Glomerular endothelial cell (primary cell): ENCODE data around the gene CPHXL2. TPM values are rescaled to one million over a fixed set of nuclear protein-coding genes. Genes with fewer than 3 reads are reported as not detected.
A peak's percentile ranks its signal among the peaks of the same experiment; 100 is the strongest.

Source experiments
- DNase-seq: peaks from one replicate; pipeline ENCODE4 v3.0.0-alpha.2; 2011; ENCODE audit warnings: low read depth, low spot score; ENCODE audit errors: extremely low read depth
- total RNA-seq: library from RNA; depleted of rRNA; stranded (reverse); fragments of >200 nt; gene quantifications from 2 replicates; pipeline ENCODE4 v1.2.3, GENCODE V29; 2015

Gene CPHXL2
- total RNA-seq, result not detected in 2 replicates

DNA sequence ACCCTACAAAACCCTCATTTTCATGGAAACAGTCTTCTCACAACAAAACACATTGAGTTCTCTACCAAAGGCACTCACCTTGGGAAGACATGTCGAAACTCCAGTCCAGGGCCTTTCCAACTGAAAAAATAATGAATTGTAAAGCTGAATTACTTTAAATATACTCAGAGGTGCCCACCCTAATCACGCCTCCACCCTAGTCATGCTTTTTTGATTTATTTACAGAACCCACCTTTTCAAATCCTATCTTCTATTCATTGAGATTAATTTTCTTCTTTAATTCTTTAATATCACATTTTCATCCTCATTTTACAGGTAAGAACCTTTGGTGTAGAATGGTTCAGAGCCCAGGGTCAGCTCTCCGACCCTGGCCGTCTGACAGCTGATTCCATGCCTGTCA is at the start of gene CPHXL2:
Gene CPHXL2, minus strand, starts transcription at position 101 of the 400 bp plus-strand sequence. Its CDS starts 10 bp downstream, at position 91.
- no peak for DNase-seq

DNA sequence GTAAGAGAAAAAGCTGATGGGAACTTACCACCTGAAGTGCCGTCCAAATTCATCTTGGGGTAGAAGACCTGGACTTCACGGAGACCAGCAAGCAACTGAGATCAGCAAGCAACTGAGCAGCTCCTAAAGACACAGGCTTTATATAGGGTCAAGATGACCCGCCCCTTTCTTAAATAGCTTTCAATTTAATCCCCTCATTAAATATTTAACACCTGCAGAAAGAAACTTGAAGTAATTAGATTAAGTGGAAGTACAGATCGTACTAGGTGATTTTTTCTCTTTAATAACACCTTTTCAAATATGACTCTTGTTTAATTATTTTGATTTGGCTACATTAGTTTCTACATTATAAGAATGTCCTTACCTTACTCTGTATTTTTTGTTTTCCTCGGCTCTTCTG is 49.6 kb upstream of the CPHXL2 start, which contains the start of gene CPHXL:
Gene CPHXL, minus strand, starts transcription at position 101 of the 400 bp plus-strand sequence. Its CDS starts 48 bp downstream, at position 53.
- no peak for DNase-seq

DNA sequence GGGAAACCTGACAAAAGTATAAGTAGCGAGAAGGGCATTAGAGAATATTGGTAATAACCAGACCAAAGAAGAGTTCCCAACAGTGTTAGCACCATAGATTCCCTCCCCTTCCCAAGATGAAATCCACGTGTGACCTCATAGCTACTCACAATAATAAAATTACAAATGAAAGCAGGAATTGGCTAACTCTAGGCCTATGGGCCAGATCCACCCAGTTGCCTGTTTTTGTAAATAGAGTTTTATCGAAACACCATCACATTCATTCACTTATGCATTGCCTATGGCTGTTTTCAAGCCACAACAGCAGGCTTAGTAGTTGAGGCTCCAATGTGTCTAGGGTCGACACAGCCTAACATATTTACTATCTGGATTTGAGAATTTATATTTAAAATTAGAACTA is 41.6 kb upstream of the CPHXL2 start:
- DNase-seq, result no peak

DNA sequence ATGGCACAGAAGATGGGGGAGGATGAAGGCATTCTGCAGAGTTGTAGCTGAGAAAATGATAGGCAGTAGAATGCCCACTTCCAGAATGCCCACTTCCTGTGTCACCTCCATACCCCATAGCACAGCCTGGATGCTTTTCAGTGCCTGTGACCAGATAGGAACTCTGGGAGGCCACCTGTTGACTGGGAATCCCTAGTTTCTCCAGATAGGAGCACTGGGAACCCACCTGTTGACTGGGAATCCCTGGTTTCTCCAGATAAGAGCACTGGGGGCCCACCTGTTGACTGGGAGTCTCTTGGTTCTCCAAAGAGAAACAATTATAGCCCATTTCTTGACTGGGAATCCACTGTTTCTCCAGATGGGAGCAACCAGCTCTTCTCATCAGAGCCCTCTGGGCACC is 37.9 kb upstream of the CPHXL2 start:
- no peak for DNase-seq

DNA sequence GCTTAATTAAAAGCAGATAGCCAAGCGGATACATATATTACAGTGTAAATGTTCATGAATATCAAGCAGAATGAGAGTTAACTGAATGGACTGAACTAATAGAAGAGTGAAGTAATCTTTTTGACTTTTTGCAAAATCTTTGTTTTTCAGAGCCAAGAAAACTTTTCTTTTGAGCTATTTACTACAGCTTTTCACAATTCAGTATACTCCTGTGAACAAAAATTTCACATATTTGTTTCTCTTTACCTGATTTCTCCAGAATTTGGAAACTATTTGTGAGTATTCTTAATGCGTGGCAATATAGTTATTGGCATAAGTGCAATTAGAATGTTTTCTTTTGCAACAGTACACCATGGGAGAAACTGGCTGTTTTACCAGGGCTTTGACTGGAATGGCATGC is 33.5 kb upstream of the CPHXL2 start:
- DNase-seq, result no peak

DNA sequence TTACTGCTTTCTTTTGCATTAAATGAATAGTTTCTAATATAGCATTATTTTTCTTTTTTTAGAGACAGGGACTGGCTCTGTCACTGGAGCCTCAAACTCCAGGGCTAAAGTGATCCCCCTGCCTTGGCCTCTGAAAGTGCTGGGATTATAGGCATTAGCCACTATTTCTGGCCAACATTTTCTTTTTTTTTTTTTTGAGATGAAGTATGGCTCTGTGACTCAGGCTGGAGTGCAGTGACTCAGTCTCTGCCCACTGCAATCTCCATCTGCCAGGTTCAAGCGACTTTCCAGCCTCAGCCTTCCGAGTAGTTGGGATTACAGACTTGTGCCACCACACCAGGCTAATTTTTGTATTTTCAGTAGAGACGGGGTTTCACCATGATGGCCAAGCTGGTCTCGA is 26.5 kb upstream of the CPHXL2 start:
- DNase-seq, result no peak

DNA sequence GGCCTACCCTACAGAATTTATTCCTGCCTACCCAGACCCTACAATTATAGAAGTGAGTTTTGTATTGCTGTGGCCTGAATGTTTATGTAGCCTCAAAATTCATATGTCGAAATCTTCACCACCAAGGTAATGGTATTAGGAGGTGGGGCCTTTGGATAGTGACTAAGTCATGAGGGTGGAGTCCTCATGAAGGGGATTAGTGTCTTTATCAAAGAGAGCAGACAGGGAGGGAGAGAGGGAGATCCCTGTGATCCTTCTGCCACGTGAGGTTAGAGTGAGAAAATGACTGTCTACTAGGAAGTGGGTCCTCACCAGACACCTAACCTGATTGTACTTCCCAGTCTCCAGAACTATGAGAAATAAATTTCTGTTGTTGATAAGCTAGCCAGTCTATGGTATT is 25.4 kb upstream of the CPHXL2 start:
- DNase-seq, result no peak

DNA sequence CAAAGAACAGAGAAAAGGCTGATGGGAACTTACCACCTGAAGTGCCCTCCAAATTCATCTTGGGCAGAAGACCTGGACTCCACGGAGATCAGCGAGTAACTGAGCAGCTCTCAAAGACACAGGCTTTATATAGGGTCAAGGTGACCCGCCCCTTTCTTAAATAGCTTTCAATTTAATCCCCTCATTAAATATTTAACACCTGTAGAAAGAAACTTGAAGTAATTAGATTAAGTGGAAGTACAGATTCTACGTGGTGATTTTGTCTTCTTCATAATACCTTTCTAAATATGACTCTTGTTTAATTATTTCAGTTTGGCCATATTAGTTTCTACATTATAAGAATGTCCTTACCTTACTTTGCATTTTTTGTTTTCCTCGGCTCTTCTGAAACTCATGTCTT is 24.6 kb upstream of the CPHXL2 start, which contains the start of gene DUXB:
Gene DUXB, minus strand, starts transcription at position 101 of the 400 bp plus-strand sequence. Its CDS starts 43 bp downstream, at position 58.
- DNase-seq, result no peak

DNA sequence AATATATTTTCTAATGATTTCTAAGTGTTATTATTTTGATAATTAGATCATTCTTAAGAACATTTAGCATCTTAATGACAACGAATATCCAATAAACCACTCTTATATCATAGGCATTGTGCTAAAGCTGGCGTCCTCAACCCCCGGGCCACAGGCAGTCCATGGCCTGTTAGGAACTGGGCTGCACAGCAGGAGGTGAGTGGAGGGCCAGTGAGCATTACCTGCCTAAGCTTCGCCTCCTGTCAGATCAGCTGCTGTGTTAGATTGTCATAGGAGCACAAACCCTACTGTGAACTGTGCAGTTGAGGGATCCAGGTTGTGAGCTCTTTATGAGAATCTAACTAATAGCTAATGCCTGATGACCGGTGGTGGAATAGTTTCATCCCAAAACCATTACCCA is 20.8 kb upstream of the CPHXL2 start:
- no peak for DNase-seq

DNA sequence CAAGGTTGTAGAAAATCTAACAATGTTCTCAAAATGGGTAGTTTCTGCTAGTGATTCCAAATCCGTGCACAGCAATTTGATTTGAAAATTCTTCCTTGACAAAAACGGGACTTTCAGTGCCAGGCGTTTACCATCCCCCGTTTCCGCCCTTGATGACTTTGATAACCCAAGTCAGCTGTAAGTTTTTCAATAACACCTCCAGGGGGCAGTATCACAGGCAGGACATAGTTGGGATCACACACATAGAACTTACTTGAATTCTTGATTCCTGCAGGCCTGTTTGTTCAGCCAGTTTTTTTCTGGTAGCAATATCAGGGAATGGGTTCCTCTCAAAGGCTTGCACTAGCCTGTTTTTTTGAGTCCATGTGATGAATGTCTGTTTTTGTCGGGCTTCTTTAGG is 18.9 kb upstream of the CPHXL2 start:
- DNase-seq, result no peak

DNA sequence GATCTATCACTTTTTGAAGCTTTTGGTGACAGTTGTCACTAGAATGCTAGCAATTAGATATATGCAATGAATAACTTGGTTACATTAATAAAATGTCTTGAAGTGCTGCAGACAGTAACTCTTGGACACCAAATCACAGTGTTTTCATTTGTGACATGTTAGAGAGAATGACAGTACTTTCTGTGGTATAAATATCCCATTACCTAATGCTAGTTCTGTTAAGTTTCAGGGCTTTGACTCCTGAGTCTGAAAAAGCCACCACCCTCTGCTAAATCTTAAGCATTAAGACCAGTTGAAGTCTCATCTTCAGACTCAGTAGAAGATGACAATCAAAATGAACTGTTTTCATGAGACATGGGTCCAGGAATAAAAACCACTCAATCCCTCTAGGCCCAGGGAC is 10.6 kb upstream of the CPHXL2 start:
- DNase-seq, result no peak

DNA sequence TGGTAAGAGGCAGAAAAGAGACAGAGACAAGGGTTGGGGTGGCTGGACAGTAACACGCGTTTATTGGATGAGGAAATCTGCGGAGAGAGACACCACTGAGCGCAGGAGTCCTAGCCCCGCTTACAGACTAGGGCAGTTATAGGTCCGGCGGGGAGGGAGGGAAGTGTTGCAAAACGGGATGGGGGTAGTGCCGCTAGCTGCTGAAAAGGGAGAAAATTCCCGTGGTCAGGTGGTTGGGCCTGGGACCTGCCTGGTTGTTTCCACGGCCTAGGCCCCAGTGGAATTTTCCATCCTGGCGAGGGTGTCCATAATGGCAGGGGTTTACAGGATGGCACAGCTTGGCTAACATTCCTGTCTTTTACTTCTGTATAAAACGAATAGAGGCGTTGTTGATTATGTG is 5.5 kb upstream of the CPHXL2 start:
- no peak for DNase-seq

DNA sequence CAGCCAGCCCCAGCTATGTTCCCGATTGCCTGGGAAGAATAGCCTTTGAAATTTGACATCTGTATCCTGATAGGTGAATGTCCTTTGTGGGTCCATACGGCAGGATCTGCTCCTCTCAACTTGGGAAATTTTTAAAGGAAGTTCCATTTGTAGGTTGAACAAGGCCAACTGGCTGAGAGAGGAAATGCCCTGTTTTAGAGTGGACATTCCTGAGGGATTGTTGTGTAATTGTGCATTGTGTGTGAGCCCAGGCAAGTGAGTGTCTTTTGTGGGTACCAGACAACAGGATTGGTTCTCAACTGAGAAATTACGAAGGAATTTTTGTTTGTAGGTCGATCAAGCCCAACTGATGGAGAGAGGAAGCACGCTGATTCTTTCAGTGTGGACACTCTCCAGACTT is 2.6 kb upstream of the CPHXL2 start:
- peak; percentile 23 for DNase-seq

DNA sequence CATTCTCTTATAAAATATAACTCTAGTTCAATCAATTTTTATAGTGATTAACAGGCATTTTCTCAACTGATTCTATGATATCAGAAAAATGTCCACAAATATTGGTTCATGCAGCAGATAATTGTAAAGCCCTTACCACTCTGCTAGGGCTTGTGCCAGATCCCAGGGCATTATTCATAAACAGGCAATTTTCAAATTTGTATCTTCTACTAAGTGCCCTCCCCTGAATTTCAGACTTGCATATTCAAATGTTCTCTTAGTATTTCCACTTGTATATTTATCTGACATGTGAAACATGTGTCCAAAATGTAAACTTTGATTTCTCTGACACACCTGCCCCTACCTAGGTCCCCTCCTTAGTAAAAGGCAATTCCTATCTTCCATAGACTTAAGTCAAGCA is 9.3 kb downstream of the CPHXL2 start:
- no peak for DNase-seq

DNA sequence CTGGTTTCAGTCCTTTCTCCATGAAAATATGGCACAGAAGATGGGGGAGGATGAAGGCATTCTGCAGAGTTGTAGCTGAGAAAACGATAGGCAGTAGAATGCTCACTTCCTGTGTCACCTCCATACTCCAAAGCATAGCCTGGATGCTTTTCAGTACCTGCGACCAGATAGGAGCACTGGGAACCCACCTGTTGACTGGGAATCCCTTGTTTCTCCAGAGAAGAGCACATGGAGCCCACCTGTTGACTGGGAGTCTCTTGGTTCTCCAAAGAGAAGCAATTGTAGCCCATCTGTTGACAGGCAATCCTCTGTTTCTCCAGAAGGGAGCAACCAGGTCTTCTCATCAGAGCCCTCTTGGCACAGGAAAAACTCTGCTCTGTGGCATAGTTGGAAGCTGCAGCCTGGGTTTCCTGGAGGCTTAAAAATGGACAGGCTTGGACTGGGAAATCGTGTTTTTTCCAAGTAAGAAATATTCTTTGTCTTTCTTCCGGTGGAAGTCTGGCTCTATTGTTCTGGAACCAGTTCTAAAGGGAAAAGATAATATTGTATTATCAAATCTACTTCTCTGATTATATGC is 16.0 kb downstream of the CPHXL2 start:
- no peak for DNase-seq

DNA sequence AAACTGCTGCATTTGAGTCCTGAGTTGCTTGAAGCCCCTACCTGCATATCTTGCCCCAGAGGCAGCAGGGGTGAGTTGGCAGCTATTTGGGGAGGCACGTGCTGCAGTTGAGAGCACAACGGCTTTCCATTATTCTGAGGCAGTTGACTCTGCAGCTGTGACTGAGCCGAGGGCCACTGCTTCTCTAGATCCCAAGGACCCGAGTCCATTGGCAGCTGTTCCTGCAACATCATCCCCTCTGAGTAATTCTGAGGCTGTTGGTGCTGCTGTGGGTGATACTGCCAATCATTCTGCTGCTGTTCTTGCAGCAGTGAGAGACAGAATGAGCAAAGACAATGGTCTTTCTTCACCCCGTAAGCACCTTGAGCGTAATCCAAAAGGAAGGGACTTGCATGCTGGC is 16.5 kb downstream of the CPHXL2 start:
- no peak for DNase-seq

DNA sequence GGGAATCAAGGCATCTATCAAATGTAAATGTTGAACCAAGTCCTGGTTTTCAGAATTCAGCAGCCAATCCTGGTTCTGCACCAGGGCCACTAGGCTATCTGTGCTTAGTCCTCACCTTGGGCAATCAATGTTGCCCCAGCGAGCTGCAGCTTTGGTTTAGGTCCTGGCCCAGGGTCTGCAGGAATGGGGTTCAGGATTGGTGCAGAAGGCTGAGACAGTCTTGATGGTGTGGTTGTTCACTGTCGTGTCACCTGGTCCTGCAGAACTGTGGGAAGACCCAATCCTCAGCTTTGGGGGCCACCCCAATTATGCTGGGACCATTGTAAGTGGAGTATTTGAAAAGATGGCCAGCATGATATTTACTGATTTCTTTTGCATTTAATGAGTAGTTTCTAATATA is 18.6 kb downstream of the CPHXL2 start:
- DNase-seq, result no peak

DNA sequence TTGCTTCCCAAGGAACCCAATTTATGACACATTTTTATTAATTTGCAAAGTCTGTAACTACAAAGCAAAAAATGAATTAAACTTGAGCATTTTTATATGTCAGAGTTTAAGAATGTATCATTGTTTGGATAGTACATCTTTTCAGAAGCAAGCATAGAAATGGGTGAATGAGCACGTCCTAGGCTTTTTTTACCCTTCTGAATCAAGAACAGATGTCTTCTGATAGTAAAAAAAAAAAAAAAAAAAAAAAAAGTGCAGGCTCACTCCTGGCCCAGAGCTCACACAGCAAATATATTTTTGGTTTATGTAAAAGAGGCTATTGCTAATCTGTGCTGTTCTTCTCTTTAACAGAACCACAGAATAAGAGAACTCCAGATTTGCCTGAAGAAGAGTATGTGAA is 22.9 kb downstream of the CPHXL2 start:
- no peak for DNase-seq

DNA sequence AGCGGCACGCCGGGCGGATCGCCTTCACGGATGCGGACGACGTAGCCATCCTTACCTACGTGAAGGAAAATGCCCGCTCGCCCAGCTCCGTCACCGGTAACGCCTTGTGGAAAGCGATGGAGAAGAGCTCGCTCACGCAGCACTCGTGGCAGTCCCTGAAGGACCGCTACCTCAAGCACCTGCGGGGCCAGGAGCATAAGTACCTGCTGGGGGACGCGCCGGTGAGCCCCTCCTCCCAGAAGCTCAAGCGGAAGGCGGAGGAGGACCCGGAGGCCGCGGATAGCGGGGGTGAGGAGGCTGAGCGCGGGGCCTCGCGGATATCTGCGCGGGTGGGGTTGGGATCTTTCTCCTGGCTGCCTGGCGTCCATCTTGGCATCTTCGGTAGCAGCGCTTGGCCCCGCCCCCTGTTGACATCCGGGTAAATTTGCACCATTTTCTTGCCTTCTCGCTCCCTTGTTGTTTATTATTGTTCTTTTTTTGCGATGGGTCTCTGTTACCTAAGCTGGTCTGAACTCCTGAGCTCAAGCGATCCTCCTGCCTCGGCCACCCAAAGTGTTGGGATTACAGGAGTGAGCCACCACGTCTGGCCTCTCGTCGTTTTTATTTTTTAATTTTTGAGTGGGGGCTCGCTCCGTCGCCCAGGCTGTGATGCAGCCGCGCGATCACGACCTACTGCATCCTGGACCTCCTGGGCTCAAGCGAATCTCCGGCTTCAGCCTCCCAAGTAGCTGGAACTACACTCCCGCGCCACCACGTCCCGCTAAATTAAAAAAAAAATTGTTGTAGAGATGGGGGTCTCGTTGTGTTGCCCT is 28.3 kb downstream of the CPHXL2 start:
- no peak for DNase-seq

DNA sequence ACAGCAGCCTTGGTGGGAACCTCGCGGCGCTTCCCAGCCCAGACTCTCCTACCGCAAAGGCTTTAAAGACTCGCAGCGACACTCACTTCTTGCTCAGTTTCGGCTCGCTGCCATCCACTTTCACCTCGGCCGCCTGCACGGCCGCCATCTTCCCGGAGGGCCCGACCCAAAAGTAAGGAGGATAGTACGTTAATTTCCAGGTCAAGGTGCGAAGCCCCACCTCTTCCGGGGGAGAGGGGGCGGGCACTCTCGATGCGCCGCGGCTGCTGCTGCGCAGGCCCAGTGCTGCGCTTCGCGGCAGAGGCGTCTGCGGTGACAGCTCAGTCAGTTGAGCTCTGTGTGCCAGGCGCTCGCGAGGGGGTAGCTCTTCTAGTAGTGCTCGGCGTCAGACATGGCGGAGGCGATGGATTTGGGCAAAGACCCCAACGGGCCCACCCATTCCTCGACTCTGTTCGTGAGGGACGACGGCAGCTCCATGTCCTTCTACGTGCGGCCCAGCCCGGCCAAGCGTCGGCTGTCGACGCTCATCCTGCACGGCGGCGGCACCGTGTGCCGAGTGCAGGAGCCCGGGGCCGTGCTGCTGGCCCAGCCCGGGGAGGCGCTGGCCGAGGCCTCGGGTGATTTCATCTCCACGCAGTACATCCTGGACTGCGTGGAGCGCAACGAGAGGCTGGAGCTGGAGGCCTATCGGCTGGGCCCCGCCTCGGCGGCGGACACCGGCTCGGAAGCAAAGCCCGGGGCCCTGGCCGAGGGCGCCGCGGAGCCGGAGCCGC is 29.1 kb downstream of the CPHXL2 start, which contains the start of the genes KARS1 and TERF2IP:
Gene KARS1, minus strand, starts transcription at position 174 of the 773 bp plus-strand sequence. Its CDS starts 26 bp downstream, at position 148.
Gene TERF2IP, plus strand, starts transcription at position 282 of the 773 bp plus-strand sequence. Its CDS starts 110 bp downstream, at position 392.
- DNase-seq, result no peak

DNA sequence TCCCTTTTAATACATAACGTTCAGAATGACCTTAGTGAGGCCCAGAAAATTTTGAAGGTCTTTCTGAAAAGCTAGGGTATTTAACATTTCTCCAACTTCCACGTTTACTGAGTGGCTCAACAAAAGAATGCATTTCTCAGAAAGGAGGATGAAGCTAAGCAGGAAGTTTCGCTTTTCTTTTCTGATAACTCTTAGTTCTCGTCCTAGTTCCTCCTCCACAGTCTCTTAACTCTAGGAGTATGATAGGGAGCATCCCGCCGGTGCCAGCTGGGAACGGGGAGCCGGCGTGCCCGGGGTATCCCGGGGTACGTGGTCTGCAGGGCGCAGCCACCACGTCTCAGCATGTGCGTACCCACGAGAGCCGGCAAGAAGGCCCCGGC is 29.7 kb downstream of the CPHXL2 start:
- DNase-seq, result no peak
